Loucy (cell line): Measurements from ENCODE around the gene SYT1.
A peak's percentile ranks its signal among the peaks of the same experiment; 100 is the strongest.

ENCODE experiments used
- CTCF ChIP-seq: fragments of 200-600 bp; sonication (generic); conservative IDR thresholded peaks from 2 replicates; pipeline ENCODE4 v1.5.1; 2014; ENCODE audit warnings: mild to moderate bottlenecking, antibody characterized with exemption, low read length
- EZH2phosphoT487 ChIP-seq: fragments of 200-600 bp; IDR thresholded peaks from 2 replicates; pipeline ENCODE4 v1.6.1; 2018; ENCODE audit warnings: antibody characterized with exemption, mild to moderate bottlenecking, moderate library complexity, borderline replicate concordance

- TF ChIP-seq CTCF (peak; percentile 74), EZH2phosphoT487 (no peak)
Observed at GRCh38 chr12:79373896-79374499, 509.4 kb downstream of the SYT1 start.
